Measurements from ENCODE around the gene PID1. TPM values are rescaled to one million over a fixed set of nuclear protein-coding genes. Genes with fewer than 3 reads are reported as not detected.

PID1 gene
- total RNA-seq, 1 experiment from 2014 or later: 2.6 TPM

DNA sequence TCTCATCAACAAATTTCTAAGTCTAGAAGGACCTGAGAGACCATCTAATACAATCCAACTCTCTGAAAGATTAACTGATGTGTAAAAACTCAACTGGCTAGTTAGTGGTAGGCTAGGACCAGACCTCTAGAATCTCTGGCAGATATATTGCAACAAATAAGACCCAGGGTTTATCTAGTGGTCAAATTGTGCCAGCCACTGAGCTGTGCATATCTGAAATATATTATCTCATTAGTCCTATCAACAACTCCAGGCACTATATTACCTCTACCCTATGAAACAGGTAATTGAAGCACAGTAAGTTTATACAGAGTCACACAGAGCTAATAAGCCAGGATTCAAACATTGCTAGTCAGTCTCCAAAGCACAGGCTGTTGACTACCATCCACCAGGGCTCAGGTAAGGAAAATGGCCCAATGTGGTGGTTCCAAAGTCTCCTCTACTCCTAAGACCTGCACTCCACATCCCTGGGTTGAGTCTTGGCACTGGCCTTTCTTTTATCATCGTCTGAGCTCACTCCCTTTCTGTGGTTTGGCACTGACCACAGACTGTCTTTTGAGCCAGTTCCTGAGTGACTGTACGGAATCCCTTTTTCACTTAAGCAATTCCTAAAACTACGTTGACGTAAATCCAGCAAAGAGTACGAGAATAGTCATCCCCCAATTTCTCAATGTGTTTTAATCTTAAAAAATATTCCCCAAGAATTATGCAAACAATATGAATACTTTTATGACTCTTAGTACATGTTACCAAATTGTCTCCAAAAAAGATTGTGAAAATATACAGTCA lies 11.9 kb upstream of the PID1 start:
- no peak for DNase-seq (ENCODE audit: low spot score)
- ChIA-PET POLR2A (no interaction called here), CTCF (no interaction called here)

DNA sequence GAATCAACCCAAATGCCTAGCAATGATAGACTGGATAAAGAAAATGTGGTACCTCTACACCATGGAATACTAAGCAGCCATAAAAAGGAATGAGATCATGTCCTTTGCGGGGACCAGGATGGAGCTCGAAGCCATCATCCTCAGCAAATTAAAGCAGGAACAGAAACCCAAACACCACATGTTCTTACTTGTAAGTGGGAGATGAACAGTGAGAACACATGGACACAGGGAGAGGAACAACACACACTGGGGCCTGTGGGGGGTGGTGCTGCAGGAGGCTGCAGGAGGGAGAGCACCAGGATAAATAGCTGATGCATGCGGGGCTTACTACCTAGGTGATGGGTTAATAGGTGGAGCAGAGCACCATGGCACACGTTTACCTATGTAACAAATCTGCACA lies 8.4 kb upstream of the PID1 start:
- ChIA-PET POLR2A (no interaction called here), CTCF (no interaction called here)
- H3K27me3 Mint-ChIP-seq (ENCODE audit: low read depth): no peaks in the 10 kb centered on the region; the same call in none of the 2 replicates
- no peaks in the 10 kb centered on the region for H3K36me3 Mint-ChIP-seq
- no peak overlapping the region for H3K4me3 Mint-ChIP-seq
- DNase-seq (ENCODE audit: low spot score): no peak
- ATAC-seq: no peak
- peaks cover 7% of the 10 kb centered on the region for H3K4me1 Mint-ChIP-seq
- H3K9me3 Mint-ChIP-seq: no peaks in the 10 kb centered on the region
- H3K27ac Mint-ChIP-seq: no peak overlapping the region
- TF ChIP-seq ZBTB21 (CRISPR knock-in tag; IDR thresholded peaks at IDR 0.05; ENCODE audit: borderline replicate concordance): no peak
- no peak for TF ChIP-seq MXD4 (CRISPR knock-in tag; IDR thresholded peaks at IDR 0.05; ENCODE audit: borderline replicate concordance)
- no peak for TF ChIP-seq NFYB (CRISPR knock-in tag; conservative IDR thresholded peaks at IDR 0.05; ENCODE audit: low read depth)
- TF ChIP-seq NR1H2 (CRISPR knock-in tag; IDR thresholded peaks at IDR 0.05): no peak
- TF ChIP-seq, protein P1, sequence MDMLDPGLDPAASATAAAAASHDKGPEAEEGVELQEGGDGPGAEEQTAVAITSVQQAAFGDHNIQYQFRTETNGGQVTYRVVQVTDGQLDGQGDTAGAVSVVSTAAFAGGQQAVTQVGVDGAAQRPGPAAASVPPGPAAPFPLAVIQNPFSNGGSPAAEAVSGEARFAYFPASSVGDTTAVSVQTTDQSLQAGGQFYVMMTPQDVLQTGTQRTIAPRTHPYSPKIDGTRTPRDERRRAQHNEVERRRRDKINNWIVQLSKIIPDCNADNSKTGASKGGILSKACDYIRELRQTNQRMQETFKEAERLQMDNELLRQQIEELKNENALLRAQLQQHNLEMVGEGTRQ (CRISPR knock-in tag; IDR thresholded peaks at IDR 0.05): no peak
- TF ChIP-seq GABPB1 (CRISPR knock-in tag; IDR thresholded peaks at IDR 0.05): no peak
- TF ChIP-seq, protein P2, sequence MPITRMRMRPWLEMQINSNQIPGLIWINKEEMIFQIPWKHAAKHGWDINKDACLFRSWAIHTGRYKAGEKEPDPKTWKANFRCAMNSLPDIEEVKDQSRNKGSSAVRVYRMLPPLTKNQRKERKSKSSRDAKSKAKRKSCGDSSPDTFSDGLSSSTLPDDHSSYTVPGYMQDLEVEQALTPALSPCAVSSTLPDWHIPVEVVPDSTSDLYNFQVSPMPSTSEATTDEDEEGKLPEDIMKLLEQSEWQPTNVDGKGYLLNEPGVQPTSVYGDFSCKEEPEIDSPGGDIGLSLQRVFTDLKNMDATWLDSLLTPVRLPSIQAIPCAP (CRISPR knock-in tag; IDR thresholded peaks at IDR 0.05): no peak
- TF ChIP-seq ZNF671 (CRISPR knock-in tag; IDR thresholded peaks at IDR 0.05): no peak
- no peak for TF ChIP-seq SMAD4 (CRISPR knock-in tag; IDR thresholded peaks at IDR 0.05)
- TF ChIP-seq MYBL2 (CRISPR knock-in tag; IDR thresholded peaks at IDR 0.05): no peak
- TF ChIP-seq ZNF121 (CRISPR knock-in tag; IDR thresholded peaks at IDR 0.05): no peak
- TF ChIP-seq, protein P3, sequence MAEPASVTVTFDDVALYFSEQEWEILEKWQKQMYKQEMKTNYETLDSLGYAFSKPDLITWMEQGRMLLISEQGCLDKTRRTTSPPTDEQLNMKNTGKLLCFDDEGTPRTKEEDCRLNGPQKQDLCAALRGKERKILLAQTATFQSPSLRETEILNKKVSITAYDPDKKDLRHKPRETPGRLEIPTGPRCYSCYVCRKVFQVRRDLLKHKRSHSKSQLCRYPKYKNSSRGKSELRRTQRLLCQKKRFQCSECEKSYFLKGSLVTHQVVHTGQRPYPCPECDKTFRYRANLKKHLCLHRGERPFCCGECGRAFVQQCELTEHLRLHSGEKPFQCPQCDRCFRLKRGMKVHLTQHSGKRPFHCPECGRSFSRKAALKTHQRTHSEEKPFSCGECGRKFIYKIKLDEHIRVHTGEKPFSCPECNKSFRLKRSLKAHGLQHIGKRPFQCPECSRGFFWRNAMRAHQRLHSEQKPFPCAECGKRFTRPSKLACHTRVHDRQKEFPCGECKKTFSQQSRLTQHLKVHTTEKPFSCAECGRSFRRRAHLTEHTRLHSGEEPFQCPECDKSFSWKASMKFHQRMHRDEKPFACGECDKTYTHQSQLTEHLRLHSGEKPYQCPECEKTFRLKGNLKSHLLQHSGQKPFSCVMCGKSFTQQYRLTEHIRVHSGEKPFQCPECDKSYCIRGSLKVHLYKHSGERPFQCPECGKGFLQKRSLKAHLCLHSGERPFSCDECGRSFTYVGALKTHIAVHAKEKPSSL (CRISPR knock-in tag; conservative IDR thresholded peaks at IDR 0.05): no peak

More for the DNA sequence above, 11.9 kb upstream of the PID1 start:
- Mint-ChIP-seq H3K4me3 (no peak overlapping the region), H3K4me1 (no peaks in the 10 kb centered on the region), H3K27me3 (ENCODE audit: low read depth) (no peaks in the 10 kb centered on the region), H3K9me3 (peaks cover 5% of the 10 kb centered on the region; the same call in 1 of the 2 replicates), H3K27ac (no peak overlapping the region), H3K36me3 (no peaks in the 10 kb centered on the region)
- no peak for ATAC-seq
- TF ChIP-seq, protein P4, sequence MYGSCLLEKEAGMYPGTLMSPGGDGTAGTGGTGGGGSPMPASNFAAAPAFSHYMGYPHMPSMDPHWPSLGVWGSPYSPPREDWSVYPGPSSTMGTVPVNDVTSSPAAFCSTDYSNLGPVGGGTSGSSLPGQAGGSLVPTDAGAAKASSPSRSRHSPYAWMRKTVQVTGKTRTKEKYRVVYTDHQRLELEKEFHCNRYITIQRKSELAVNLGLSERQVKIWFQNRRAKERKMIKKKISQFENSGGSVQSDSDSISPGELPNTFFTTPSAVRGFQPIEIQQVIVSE (CRISPR knock-in tag; IDR thresholded peaks at IDR 0.05; ENCODE audit: borderline replicate concordance): no peak
- TF ChIP-seq ETV6 (CRISPR knock-in tag; IDR thresholded peaks at IDR 0.05) (no peak), ZNF416 (CRISPR knock-in tag; IDR thresholded peaks at IDR 0.05) (no peak), ESRRA (CRISPR knock-in tag; IDR thresholded peaks at IDR 0.05; ENCODE audit: borderline replicate concordance) (no peak), CREM (CRISPR knock-in tag; IDR thresholded peaks at IDR 0.05) (no peak), ELF4 (CRISPR knock-in tag; IDR thresholded peaks at IDR 0.05; ENCODE audit: low read depth) (no peak), NR2C2 (CRISPR knock-in tag; IDR thresholded peaks at IDR 0.05) (no peak), TEAD4 (CRISPR knock-in tag; IDR thresholded peaks at IDR 0.05) (no peak), TP53 (CRISPR knock-in tag; IDR thresholded peaks at IDR 0.05) (no peak), ZNF423 (CRISPR knock-in tag; IDR thresholded peaks at IDR 0.05) (no peak), ZNF671 (CRISPR knock-in tag; IDR thresholded peaks at IDR 0.05) (no peak), OVOL2 (CRISPR knock-in tag; IDR thresholded peaks at IDR 0.05; ENCODE audit: borderline replicate concordance) (no peak), SOX15 (CRISPR knock-in tag; IDR thresholded peaks at IDR 0.05) (no peak), ZNF263 (CRISPR knock-in tag; IDR thresholded peaks at IDR 0.05; ENCODE audit: low read depth) (no peak), TEAD1 (CRISPR knock-in tag; IDR thresholded peaks at IDR 0.05) (no peak)
- TF ChIP-seq, protein P5, sequence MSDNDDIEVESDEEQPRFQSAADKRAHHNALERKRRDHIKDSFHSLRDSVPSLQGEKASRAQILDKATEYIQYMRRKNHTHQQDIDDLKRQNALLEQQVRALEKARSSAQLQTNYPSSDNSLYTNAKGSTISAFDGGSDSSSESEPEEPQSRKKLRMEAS (CRISPR knock-in tag; IDR thresholded peaks at IDR 0.05): no peak
- TF ChIP-seq, protein P3 (CRISPR knock-in tag; conservative IDR thresholded peaks at IDR 0.05): no peak
- TF ChIP-seq, protein P6, sequence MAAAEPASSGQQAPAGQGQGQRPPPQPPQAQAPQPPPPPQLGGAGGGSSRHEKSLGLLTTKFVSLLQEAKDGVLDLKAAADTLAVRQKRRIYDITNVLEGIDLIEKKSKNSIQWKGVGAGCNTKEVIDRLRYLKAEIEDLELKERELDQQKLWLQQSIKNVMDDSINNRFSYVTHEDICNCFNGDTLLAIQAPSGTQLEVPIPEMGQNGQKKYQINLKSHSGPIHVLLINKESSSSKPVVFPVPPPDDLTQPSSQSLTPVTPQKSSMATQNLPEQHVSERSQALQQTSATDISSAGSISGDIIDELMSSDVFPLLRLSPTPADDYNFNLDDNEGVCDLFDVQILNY (CRISPR knock-in tag; IDR thresholded peaks at IDR 0.05): no peak
- TF ChIP-seq, protein P7, sequence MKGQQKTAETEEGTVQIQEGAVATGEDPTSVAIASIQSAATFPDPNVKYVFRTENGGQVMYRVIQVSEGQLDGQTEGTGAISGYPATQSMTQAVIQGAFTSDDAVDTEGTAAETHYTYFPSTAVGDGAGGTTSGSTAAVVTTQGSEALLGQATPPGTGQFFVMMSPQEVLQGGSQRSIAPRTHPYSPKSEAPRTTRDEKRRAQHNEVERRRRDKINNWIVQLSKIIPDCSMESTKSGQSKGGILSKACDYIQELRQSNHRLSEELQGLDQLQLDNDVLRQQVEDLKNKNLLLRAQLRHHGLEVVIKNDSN (CRISPR knock-in tag; IDR thresholded peaks at IDR 0.05): no peak
- TF ChIP-seq, protein P8, sequence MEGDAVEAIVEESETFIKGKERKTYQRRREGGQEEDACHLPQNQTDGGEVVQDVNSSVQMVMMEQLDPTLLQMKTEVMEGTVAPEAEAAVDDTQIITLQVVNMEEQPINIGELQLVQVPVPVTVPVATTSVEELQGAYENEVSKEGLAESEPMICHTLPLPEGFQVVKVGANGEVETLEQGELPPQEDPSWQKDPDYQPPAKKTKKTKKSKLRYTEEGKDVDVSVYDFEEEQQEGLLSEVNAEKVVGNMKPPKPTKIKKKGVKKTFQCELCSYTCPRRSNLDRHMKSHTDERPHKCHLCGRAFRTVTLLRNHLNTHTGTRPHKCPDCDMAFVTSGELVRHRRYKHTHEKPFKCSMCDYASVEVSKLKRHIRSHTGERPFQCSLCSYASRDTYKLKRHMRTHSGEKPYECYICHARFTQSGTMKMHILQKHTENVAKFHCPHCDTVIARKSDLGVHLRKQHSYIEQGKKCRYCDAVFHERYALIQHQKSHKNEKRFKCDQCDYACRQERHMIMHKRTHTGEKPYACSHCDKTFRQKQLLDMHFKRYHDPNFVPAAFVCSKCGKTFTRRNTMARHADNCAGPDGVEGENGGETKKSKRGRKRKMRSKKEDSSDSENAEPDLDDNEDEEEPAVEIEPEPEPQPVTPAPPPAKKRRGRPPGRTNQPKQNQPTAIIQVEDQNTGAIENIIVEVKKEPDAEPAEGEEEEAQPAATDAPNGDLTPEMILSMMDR (IDR thresholded peaks at IDR 0.05): no peak
